ENCODE data around the gene FARP1.
A peak's percentile ranks its signal among the peaks of the same experiment; 100 is the strongest.

The FARP1 gene

DNA sequence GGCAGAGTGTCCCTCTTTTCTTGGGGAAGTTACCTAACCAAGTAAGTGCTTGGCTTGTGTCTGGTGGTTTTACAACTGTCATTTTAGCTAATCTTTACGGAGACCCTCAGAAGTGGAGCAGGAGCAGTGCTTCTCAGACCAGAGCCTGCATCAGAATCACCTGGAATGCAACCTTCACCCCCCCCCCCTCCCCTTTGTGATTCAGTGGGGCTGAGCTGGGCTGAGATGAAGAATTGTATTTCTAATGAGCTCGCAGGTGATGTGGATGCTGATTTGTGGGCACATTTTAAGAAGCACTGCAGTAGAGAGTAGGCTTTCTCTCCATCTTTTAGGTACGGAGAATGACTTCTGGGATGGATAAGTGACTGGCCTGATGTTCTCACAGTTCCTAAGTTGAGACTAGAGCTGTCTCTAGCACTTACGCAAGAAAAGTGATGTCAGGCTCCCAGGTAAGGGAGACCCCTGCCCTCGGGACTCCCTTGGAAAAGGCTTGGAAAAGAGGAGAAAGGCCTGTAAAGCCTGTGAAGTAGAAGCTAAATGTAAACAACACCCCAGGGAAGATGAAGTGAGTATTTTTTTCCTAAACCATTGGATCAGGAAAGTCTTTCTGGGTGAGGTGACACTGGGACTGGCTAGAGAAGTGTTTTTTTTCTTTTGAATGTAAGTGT is 57.5 kb downstream of the FARP1 start:
- DNase-seq (ENCODE audit: low read depth), result no peak

DNA sequence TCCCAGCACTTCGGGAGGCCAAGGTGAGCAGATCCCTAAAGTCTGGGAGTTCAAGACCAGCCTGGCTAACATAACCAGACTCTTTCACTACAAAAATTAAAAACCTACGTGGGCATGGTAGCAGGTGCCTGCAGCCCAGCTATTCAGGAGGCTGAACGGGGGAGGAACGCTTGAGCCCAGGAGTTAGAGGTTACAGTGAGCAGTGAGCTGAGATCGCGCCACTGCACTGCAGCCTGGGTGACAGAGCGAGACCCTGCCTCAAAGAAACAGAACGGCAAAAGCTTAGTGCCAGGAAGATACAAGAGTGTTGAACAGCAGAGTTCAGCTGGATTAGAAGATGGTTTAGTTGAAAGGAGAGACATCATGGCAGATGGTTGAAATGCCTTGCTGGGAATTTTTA is 58.3 kb downstream of the FARP1 start:
- no peak for DNase-seq (ENCODE audit: low read depth)

DNA sequence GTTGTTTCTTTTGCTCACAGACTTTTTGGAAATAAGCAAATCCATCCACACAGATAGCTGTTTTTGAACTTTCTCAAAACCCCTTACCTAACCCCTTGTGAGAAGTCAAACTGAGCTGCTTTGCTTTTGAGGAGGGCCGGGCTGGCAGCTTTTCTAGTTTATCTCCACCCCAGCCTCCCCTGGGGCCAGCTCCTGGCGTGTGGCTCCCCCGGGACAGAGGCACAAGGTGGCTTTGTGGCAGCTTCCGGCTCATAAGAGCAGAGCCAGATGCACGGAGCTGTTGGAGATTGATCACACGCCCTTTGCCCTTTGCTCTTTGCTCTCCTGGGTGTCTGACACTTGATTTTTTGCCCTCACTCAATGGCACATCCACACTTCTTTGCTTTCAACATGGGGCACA is 59.1 kb downstream of the FARP1 start:
- no peak for DNase-seq (ENCODE audit: low read depth)

DNA sequence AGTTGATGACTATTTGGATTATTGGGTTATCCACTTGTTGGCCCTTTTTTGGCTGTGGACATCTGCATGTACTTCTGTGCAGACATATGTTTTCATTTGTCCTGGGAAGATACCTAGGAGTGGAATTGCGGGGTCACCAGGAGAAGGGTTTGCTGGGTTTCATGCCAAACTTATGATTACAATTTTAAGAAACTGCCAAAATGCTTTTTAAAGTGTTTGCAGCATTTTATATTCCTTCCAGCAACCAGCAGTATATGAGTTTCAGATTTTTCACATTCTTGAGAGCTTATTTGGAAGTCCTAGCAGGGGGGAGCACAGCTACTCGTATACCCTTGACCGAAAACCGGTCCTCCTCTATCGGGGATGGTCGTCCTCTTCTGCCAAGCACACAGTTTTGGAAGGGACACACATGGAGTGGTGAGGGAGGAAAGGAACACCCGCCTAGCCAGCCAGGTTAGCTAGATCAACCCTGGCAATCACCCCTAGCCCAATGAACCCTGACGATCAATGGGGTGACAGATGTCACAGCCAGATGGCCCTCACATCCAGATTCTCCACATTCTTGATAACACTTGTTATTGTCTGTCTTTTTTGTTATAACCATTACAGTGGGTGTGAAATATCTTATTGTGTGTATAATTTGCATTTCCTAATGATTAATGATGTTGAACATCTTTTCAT is 60.9 kb downstream of the FARP1 start:
- DNase-seq (ENCODE audit: low read depth), result peak; percentile 89

DNA sequence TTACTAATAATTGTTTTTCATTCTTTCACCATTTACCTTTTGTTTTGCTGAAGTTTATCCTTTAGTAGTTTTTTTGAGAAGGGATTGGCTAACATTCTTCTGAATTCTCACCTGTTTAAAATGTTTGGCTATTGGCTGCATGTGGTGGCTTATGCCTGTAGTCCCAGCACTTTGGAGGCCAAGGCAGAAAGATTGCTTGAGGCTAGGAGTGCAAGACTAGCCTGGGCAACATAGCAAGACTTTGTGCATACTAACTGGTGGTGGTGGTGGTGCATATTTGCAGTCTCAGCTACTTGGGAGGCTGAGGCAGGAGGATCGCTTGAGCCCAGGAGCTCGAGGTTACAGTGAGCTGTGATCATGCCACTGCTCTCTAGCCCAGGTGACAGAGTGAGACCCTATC is 61.7 kb downstream of the FARP1 start:
- DNase-seq (ENCODE audit: low read depth), result no peak

DNA sequence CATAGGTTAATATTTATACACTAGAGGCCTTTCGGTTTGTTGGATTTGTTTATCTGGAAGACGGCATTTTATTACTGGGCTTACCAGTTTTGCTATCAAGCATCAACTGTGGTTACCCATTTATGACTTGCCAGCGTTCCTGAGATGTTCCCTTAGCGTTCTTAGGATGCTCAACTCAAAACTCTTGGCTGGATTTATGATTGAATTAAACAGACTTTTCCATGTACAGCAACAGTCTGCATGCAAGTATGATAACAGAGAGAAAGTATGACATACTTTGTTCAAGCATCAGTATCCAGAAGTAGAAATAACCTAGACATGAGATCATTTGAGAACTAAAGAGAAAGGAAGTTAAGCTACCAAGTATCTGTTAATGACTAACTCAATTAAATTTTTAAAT is 64.1 kb downstream of the FARP1 start:
- peak; percentile 99 for DNase-seq (ENCODE audit: low read depth)

DNA sequence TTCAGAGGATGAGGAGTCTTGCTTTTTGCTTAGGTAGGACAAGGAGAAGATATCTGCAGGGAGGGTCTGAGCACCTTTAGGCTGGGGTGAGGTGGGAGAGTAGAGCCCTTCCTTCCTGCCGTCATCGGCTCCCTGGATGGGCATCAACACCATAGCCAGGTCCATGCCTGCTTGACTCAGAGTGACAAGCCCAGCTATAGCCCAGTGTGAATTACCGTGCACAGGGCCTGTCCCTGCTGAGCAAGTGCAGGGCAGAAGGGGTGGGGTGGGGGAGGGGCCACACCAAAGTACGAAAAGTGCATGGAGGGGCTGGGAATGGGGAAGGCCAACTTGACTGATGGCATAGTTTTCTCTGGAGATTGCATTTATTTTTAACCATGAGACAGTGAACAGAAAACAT is 64.5 kb downstream of the FARP1 start:
- DNase-seq (ENCODE audit: low read depth), result peak; percentile 75

DNA sequence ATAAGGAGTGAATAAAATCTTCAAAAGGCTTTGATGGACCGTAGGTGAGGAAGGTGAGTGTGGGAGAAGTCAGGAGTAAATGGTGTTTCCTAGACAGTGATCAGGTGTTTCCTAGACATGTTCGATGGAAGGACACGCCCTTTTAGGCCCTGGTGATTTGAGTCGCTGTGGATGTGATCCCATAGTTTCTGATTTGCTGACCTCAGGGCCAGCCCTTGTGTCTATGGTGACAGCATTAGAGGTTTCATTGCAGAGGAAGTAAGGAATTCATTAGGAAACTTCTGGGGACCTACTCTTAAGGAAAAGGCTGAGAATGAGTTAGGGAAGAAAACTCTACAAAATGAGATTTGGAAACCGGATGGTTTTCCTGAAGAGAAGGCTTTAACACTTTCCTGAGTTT is 65.7 kb downstream of the FARP1 start:
- DNase-seq (ENCODE audit: low read depth), result peak; percentile 48

DNA sequence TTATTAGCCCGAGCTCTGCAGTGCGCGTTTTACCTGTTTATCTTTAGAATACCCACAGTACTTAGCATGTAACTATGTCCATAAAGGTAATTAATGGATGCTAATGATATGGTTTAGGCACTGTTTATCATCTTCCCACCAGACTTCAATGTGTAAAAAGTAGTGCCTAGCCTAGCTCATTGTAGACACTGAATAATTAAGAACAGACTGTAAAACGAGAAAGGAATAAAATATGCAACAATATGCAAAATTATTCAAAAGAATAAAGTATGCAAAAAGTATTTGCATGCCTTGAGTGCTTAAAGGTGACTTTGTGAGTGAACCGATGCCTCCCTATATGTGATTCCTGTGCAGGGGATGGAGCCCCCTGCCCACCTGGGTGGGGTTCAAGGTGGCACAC is 69.9 kb downstream of the FARP1 start:
- DNase-seq (ENCODE audit: low read depth), result no peak

DNA sequence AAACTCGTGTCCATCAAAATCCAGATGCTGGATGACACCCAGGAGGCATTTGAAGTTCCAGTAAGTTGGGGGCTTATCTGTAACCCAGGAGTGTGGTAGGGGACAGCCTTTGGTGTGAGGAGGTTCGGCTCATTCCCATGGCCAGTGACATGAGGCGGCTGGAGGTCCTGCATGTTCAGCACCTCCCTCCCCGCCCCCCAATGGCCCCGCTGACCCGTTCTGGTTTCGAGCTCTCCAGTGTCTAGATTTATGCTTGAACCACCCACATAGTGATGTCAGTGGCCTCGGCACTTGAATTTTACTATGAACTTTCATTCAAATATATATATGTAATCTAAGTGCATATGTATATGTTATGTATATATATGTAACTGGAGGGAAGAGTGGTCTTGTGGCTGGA is 70.5 kb downstream of the FARP1 start:
- no peak for DNase-seq (ENCODE audit: low read depth)

DNA sequence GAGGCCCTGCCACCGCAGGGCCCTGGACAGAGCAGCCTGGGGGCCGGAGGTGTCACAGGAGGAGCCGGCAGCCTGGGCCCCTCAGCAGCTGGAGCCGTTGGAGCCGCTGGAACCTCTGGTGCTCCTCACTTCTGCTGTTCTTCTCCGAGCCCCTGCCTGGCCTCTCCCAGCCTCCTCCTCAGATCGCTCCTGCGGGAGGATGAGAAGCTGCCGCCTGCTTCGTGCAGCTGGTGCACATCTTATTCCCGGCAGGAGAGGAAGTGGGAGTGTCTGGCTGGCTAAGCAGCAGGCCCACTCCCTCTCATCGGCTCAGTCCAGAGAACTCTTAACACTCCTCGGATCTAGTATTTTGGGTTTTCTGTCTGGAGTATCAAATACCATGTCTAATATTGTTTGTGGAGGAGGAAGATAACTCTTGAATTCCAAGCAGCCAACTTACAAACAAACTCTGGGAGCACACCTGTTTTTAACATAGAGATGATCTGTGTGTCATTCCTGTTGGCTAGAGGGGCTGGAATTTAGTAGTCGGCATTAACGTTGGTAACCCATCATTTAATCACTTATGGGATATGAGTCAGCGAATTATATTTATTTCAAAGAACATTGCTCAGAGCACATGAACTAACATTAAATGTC is 71.2 kb downstream of the FARP1 start:
- DNase-seq (ENCODE audit: low read depth), result peak; percentile 87

DNA sequence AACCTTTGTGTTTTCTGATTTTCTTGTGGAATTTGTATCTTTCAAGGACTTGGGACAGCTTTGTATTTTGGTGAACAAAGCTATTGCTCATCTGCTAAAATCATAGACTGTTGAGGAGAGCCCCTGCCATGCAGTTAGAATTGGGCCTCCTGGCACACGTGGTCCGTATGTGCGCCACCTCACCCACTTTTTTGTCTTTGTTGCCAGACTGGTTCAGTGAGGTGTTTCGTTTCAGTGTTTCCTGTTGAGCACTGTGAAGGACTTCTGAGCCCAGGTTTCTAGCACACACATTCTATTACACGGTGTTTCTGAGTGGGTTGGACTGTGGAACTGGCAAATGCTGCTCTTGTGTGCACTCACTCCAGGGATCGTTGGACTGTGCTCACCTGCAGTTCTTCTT is 71.8 kb downstream of the FARP1 start:
- no peak for DNase-seq (ENCODE audit: low read depth)

DNA sequence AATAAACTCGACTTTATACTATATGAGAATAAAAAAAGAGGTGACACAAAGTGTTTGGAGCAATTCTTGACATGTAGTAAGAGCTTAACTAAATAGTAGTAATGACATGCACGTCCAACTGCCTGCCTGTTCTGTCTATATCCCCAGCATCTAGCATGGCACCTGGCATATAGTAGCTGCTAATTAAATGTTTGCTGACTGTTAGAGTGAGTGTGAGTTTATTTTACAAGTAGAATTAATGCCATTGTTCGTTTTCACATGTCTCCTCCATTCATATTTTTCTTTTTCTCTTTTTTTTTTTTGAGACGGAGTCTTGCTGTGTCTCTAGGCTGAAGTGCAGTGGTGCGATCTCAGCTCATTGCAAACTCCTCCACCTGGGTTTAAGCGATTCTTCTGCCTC is 72.6 kb downstream of the FARP1 start:
- no peak for DNase-seq (ENCODE audit: low read depth)

DNA sequence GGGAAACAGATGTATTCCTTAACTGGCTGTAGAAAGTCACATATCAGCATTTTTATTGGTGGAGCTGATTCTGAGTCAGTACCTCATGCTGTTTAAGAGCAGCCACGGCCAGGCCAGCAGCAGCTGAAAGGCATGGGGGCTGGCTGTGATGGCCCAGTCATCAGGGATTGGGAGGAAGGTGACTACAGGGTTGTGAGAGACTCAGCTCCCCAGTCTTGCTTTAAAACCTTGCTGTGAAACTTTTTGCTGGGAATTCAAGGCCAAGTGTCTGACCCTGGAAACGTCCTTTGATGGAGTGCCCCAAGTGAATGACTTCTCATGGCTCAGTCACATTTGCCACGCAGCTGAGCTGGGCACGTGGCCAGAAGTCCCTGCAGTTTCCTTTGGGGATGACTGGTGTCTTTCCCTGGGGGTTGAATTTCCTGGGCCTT is 73.3 kb downstream of the FARP1 start:
- DNase-seq (ENCODE audit: low read depth), result peak; percentile 97

DNA sequence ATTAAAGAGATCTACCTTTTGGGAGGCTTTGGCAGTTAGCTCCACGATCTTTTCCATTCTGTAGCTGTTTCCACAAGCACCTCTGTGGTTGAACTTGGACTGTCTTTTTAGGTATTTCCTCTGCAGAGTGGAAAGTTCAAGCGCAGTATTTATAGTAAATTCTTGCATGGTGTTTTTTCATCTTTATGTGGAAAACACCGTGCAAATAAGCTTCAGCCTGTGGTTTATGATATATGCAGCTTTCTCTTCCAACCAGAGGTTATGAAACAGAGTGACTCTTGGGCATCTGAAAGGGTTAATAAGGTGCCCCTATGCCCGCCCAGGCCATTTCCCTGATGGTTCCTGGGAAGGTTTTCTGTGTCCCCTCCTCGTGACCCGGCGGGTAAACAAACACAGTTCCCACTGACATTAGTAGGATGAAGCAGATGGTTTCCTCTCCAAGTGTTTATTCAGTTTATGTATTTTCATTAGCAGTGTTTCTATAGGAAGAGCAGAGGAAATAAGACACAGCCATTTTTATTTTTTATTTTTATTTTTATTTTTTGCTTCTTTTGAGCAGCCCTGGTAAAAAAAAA is 73.9 kb downstream of the FARP1 start:
- no peak for DNase-seq (ENCODE audit: low read depth)

DNA sequence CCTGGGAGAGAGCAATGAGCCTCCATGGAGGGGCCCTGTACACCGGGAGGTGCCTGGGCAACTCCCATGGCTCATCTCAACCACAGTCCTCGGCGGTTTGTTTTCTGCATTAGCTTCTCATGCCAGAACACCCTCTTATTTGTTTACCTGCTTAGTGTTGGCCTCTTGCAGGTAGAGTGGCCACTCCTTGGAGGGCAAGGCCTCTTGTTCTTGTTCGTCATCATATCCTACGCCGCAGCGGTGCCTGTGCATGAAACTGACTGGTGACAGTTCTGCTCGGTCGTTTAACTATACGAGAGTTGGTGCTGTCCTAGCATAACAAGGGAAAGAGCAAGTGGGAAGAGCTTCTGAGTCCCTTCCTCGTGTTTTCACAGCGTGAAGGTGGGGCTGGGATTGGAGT is 74.7 kb downstream of the FARP1 start:
- DNase-seq (ENCODE audit: low read depth), result no peak

DNA sequence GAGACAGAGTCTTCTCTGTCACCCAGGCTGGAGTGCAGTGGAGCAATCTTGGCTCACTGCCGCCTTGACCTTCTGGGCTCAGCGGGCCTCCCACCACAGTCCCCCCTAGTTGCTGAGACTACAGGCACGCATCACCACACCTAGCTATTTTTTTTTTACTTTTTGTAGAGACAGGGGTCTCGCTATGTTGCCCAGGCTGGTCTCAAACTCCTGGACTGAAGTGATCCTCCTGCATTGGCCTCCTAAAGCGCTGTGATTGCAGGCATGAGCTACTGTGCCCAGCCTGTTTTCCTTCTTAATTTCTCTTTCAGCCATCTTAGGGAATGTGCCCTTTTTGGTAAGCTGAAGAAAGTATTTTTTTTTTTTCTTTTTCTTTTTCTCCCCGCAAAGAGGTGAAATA is 76.8 kb downstream of the FARP1 start:
- no peak for DNase-seq (ENCODE audit: low read depth)

DNA sequence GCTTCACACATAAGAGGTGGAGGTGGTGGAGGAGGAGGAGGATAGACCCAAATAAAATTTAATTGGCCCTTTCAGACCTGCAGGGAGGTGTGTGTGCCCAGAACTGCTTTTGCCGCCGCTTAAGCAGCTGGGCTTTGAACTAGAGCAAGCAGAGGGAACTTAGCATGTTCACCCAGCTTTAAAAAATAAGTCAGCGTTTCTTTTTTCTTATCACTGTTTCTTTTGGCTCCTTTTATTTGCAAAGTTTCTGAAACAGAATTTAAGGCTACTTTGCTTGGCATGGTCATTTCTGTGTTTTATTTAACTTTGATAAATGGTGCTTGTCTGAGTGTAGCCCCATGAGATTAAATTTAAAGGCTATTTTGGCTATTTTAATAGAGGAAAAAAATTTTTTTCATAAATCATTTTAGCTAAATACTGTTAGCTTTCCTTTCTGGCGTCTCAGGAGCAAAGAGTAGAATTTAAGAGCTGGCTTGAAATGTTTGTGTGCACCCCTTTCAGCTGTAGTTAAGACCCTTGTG is 77.4 kb downstream of the FARP1 start:
- DNase-seq (ENCODE audit: low read depth), result no peak

DNA sequence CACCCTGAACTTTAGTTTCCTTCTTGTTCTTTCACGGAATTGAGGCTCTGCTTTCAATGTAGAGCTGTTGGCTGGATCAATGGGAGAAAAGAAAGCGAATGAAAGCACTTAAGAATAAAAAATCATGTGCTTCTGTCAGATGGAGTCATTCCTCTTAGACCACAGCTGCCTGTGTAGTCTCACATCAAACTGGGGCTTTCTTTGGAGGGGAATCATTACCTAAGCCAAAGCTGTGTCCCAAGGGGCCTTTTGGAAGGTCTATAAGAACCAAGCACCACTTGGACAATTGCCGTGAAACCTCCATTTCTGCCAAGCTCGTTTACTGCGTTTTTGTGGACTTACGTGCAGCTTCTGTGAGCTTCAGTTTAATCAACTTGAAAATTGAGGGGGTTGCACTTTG is 78.3 kb downstream of the FARP1 start:
- no peak for DNase-seq (ENCODE audit: low read depth)

DNA sequence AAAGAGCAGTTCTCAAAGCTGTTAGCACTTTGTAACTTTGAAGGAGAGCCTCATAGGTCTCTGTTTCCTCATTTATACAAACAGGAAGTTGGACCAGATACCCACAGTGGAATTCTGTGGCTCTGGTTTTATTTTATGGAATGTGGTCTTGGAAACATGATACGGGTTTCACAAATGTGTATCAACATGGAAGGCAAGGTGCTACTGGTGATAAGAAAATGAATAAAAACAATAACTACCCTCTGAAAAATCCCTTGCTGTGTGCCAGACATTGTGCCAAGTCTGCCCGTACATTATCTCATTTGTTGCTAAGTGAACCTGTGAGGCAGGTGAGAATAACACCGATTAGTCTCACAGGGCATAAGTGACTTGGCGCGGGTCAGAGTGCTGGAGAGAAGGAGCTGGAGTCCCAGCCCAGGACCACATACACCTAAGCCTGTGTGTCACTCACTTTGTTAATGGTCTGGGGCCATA is 79.2 kb downstream of the FARP1 start:
- DNase-seq (ENCODE audit: low read depth), result peak; percentile 84

DNA sequence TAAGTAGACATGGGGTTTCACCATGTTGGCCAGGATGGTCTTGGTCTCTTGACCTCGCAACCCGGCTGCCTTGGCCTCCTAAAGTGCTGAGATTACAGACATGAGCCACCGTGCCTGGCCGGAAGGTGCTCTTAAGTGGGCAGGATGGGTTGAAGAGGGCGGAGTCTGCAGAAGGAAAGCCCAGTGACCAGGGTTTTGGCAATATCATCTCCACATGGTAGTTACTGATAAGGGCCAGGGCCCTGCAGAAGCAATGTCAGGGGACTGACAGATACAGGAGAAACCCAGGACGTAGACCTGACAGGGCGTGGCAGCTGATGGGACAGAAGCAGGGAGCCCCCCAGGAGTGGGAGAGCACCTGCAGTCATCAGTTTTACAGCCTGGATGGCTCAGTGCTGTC is 79.9 kb downstream of the FARP1 start:
- no peak for DNase-seq (ENCODE audit: low read depth)

DNA sequence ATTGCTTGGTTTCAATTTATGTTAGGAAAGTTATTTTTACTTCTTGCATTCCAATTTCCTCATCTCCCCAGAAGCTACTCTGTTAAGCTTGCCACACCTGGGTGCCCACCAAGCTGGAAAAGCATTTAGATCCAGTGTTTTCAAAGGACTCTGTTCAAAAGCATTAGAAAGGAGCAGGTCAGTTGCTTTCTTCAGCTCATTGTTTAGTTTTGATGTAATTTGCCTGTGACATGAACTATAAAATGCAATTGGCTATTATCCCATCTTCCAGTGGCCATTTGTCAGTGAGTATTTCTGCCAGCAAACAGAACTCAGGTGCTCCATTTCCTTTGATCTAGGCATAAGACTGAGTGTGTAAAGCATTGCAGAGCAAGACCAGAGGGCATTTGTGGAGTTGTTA is 80.8 kb downstream of the FARP1 start:
- no peak for DNase-seq (ENCODE audit: low read depth)

DNA sequence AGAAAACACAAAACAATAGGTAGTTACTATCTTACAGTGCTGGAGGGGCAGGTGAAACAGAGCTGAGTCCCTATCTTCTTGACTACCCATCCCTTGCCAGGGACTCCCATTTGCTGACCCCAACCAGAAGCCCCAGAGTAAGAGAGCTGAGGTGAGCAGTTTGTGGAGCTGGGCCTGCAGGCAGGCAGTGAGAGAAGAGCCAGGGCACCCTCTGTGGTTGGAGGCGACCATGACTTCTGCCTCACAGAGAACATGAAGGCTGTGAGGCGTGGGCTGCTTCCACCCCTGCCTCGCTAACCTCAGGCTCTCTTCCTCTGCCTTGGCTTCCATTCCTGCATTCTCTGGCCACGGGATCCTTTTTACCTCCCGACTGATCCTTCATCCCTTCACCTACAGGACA is 81.7 kb downstream of the FARP1 start:
- no peak for DNase-seq (ENCODE audit: low read depth)
